UCSD-AML1 (cell line): ENCODE measurements around the gene OR2Z1.

Experiments used
- DNase-seq: peaks from one replicate; lab custom pipeline; 2025; ENCODE audit not compliant: unreplicated experiment; lab: John Stamatoyannopoulos, UW

OR2Z1 gene, protein sequence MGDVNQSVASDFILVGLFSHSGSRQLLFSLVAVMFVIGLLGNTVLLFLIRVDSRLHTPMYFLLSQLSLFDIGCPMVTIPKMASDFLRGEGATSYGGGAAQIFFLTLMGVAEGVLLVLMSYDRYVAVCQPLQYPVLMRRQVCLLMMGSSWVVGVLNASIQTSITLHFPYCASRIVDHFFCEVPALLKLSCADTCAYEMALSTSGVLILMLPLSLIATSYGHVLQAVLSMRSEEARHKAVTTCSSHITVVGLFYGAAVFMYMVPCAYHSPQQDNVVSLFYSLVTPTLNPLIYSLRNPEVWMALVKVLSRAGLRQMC

DNA sequence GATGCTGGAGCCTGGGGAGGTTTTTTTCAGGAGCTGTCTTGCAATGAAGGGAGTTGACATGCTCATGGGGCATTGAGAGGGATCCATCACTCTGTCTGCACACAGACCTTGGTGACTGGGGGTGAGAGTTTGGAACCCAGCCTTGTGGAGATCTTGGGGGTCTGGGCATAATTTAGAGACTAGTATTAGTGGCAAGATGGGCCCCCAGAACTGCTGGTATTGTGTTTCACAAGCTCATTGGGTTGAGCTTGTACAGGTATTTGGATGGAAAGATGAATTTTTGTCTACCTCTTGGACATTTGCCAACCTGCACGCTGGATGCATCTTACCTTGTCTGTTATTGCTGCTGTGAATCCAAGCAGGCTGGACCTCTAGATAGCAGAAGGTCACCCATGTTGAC is at the start of gene OR2Z1:
TSS of gene OR2Z1 (plus strand) at position 301 of the 400 bp plus-strand sequence. CDS start 9,395 bp downstream, outside the sequence.
- DNase-seq = no peak

DNA sequence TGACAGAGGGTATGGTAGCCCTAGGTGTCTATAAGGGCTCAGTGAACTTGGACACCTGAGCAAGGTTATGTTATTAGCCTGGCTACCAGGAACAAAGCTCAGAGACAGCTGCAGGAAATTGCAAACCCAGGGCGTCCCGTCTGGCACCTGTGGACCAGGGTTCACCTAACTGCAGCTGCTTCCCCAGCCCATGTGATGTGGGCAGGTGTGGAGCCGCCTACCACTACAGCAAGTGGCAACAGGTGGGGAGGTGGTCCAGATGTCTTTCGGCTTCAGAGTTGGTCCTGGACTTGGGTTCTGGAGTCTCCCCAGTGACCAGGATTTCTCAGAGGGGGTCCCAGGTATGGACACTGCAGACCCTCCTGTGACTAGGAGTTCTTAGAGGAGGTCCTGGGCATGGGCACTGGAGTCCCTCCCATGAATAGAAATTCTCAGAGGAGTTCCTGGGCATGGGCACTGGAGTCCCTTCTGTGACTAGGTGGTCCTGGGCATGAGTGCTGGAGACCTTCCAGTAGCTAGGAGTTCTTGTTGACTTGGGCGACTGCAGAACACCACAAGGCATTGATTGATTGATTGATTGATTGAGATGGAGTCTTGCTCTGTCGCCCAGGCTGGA is 48.0 kb upstream of the OR2Z1 start:
- no peak for DNase-seq

DNA sequence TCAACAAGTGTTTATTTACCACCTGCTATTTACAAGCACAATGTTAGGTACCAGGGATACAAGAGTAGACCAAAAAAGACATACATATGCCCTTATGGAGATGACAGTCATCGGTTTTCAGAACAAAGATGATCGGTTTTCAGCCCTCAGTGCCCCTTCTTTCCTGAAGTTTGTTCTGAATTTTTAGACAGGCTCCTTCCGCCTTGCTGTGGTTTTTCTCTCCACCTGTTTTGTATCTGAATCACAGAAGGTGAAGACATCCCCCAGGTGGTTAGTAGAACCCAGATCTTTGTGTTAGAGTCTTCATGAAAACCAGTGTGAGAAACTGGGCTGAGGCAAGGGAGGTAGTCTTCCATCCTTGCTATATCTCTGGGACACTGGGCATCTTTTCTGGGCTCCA is 46.4 kb upstream of the OR2Z1 start:
- no peak for DNase-seq

DNA sequence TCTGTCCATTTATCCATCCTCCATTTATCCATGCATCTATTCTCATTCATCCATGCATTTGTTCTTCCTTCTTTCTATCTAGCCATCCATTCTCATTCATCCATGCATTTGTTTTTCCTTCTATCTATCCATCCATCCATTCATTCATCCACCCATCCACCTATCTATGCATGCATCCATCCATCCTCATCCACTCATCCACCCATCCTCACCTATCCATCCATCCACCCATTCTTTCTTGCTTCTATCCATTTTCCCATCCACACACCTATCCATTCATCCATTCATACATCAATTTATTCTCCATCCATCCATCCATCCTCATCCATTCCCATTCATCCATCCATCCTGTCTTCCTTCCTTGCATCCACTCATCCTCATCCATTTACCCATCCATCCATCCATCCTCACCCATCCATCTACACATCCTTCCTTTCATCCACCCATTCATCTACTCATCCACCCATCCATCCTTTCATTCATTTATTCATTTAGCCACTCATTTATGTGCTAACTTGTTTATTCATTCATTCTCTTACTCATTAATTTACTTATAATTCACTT is 43.1 kb upstream of the OR2Z1 start:
- DNase-seq = no peak

DNA sequence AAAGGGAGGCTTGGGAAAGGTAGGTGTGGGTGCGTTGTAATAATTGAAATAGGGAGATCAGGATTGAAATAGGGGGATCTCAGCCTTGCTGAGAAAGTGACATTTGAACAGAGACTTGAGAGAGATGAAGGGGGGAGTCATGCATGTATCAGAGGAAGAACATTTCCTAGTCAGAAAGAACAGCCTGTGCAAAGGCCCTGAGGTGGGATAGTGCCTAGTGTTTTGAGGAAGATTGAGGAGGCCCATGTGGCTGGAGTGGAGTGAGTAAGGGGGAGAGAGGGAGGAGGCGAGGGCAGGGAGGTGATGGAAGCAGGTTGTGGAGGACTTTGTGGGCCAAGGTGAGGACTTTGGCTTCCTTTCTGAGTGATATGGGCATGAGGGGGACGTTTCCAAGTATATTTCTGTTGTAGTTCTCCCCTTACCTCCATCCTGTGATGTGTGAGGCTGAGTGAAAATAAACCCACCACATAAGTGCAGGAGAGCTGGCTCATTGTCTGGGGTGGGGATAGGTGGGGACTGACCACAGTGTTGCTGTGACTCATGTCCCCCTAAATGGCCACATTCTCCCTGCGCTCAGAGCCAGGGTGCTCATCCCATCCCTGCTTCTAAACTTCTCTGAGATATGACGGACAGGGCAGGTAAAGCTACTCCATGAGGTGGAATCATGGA is 40.6 kb upstream of the OR2Z1 start:
- no peak for DNase-seq

DNA sequence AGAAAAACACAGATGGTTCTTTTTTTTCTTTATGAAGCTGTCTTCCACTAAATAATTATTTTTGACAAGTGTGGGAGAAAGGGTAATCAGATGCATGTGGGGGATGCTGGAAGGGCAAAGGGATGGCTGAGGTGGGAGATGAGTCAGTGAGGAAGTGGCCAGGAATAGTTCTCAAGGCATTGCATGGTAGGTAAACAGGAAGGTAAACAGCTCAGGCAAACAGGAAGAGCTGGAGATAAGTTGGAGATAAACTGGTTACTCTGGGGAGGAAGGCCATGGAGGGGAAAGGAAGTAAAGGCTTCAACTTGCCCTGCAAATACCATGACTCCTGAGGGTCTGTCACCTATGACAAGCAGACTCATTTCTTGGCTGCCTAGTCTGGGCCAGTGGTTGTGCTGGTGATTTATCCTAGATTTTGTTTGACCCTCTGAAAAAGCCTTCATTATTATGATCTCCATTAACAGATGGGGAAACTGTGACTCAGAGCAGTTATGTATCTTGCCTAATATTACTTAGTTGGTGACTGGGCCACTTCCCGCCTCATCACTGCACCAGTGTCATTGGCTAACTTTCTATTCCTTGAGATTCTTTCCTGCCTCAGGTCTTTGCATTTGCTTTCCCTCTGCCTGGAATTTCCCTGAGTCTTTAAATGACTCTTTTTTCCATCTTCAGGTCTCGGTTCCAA is 39.9 kb upstream of the OR2Z1 start:
- no peak for DNase-seq

DNA sequence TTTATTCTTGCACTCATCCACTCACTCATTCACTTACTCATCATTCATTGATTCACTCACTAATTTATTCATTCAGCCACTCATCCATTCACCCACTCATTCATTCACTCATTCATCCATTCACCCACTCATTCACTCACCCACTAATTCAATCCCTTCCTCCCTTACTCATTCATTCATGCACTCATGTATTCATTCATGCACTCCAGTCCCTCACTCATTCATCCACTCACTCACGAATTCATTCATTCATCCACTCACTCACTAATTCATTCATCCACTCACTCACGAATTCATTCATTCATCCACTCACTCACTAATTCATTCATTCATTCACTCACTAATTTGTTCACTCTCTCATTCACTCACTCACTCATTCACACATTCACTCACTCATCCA is 39.0 kb upstream of the OR2Z1 start:
- no peak for DNase-seq

DNA sequence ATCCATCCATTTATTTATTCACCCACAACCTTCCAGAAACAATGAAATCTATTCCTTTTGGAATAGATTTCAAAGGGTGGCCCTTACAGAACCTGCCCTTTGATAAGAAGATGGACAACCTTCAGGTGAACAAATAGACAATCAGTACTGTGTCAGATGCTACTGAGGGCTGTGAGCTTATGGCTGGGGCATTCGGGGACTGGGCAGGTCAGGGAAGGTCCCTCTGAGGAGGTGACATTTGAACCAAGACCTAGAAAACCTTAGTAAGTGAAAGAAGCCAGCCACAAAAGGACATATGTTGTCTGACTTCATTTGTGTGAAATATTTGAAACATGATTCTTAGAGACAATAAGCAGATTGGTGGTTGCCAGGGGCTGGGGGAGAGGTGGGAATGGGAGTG is 38.5 kb upstream of the OR2Z1 start:
- no peak for DNase-seq

DNA sequence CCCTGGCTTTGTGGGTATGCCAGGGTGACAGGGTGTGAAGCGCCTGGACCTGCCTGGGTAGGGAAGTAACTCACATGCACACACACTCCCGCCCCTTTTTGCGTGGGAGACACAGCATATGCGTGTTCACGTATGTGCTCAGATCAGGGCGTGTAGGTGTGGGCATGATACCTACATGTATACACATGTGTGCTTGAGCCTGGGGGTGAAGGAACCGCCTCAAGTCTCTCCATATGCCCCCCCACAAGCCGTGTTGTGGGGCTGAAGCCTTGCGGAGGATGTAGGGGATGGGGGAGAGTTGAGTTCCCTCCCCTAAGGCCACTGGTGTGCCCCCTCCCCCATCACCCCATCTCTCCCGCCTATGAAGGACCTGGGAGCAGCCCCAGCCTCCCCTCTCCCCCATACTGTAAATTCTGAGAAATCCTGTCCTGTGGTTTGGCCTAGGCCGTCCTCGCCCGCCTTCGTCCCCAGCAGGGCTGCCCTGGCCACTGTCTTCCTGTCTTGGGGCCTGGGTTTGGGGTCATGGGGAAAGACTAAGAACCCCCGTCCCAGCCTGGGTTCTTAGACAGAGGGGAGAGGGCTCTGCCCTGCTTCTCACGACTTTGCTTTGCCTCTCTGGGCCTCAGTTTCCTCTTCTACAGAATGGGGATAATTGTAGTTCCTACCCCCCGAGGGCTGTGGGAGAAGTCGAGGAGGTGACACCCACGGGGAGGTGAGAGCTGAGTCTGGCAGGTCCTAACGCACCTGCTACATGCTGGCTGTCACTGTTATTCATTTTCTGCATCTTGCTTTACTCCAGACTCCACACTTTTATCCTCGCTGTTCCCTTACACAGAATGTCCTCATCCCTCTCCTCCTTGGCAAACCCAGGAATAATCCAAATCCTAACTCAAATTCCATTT is 37.2 kb upstream of the OR2Z1 start:
- DNase-seq = no peak

DNA sequence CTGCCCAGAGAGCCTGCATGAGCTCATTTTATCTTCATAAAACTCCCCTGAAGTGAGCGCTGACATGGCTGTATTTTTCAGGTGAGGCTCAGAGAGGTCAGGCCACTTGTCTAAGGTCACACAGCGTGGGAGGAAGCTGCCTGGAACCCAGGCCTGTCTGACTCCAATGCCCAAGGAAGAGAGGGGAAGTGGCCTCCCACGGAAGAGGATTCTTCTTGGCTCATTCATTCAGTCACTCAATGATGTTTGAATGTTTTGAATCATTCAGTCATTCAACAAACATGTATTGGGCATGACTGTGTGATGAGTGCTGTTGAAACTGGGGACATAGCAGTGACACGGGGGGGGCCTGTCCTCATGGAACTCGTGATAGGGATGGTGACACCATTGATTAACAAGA is 34.9 kb upstream of the OR2Z1 start:
- no peak for DNase-seq

DNA sequence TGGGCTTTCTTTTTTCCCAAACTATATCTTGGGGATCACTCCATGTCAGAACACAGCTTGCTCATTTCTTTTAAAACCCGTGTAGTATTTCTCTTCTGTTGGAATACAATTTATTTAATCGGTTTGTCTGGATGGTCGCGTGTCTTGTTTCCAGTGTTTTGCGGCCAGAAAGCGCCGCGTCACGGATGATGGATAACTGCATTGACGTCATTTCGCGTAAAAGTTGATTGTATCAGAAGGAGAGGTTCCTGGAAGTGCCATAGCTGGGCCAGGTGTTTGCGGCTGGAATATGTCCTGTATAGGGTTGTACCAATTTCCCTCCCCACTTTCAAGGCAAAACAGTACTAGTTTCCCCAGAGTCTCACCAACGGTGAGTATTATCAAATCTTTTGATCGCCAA is 32.5 kb upstream of the OR2Z1 start:
- DNase-seq = no peak

DNA sequence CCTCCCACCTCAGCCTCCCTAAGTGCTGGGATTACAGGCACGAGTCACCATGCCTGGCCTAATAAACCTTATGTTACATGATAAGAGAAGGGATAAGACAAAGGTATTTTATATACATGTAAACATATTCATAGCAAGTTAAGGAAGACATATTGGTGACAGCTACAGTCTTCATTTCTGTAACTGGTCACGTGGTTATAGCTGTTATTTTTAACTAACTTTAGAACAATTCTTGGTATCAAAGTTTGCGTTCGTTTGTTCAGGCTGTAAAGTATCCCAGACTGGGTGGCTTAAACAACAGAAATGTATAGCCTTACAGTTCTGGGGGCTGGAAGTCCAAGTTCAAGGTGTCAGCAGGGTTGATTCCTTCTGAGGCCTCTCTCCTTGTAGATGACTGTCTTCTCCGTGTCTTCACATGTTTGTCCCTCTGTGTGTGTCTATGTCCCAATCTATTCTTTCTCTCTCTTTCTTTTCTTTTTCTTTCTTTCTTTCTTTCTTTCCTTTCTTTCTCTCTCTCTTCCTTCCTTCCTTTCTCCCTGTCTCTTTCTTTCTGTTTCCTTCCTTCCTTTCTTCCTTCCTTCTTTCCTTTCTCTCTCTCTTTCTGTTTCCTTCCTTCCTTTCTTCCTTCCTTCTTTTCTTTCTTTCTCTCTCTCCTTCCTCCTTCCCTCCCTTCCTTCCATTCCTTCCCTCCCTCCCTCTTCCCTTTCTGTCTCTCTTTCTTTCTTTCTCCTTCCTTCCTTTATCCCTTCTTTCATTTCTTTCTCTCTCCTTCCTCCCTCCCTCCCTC is 30.5 kb upstream of the OR2Z1 start:
- no peak for DNase-seq

DNA sequence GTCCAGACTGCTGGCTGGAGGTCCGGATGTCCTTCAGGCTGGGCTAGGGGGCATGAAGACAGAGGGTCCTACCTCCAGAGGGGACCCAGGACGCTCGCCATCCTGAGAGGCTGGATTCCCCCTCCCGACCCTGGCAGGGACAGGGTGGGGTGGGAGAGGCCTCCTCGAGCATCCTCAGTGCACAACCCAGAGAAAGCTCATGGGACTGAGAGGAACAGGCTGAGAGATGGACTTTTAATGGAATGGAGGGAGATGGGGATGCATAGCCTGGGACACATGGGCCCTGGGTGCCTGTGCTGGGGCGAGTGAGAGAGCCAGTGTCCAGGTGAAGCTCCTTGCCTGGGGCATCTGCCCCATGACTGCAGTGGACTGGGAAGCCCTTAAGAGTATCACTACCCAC is 25.9 kb upstream of the OR2Z1 start:
- no peak for DNase-seq

DNA sequence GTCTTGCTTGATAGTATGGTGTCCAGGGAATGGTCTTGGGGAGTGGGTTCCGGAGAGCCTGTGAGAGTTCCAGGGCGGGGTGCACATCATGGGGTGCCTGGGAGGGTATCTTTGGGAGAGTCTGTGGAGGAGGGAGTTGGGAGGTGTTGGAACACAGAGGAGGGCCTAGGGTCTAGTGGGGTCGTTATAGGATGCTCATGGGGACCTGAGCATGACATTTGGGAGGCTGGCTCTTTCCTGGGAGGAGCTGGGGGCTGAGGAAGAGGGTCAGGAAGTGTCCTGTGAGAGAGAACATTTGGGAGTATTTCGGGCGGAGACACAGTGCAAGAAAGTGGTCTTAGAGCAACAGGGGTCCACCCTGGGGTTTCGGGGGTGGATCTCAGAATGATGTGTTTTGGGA is 25.5 kb upstream of the OR2Z1 start:
- DNase-seq = no peak

DNA sequence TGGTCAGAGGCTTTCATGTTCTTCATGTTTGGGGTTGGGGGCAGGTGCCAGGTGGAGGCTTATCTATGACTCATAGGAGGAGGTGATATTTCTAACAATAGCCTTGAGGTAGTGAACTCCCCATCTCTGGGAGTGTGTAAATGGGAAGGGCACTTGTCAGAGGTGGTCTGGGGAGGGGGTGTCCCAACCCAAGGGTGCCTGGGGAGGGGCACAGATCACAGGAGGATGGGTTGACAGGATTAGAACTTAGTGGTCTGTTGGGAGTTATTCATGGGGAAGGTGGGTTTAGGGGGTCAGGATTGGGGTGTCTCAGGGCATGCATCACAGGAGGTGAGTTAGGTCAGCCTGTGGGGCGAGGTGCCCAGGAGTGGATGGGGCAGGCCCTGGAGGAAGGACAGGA is 24.4 kb upstream of the OR2Z1 start:
- DNase-seq = no peak

DNA sequence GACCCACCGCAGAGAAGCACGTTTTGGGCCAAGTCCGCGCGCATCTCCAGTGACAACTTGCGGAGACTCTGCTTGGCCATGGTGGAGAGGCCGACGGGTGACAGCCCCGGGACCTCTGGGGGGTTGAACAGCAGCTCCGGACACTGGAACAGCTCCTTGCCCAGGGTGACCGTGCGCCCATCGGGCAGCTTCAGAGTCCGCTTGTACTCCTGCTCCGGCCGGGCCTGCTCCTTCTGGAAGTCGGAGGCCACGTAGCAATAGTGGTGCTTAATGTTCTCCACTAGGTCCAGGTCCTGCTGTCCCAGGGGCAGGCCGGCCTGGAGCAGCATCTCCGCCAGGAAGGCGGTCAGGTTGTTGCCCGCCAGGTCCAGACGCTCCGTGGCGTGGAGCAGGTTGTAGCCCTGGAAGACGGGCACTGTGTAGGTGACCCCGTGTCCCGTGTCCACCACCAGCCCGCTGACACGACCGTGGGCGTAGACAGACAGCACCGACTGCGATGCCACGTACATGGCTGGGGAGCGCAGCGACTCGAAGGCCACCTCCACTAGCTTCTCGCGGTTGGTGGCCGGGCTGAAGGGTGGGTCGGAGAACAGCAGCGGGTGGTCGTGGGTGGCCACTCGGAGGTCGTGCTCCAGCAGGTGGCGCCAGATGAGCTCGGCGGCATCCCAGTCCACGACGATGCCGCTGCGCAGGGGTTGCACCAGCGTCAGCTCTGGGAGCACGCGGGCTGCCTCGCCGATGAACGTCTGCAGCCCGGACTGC is 23.6 kb upstream of the OR2Z1 start:
- peak; percentile 24 for DNase-seq

DNA sequence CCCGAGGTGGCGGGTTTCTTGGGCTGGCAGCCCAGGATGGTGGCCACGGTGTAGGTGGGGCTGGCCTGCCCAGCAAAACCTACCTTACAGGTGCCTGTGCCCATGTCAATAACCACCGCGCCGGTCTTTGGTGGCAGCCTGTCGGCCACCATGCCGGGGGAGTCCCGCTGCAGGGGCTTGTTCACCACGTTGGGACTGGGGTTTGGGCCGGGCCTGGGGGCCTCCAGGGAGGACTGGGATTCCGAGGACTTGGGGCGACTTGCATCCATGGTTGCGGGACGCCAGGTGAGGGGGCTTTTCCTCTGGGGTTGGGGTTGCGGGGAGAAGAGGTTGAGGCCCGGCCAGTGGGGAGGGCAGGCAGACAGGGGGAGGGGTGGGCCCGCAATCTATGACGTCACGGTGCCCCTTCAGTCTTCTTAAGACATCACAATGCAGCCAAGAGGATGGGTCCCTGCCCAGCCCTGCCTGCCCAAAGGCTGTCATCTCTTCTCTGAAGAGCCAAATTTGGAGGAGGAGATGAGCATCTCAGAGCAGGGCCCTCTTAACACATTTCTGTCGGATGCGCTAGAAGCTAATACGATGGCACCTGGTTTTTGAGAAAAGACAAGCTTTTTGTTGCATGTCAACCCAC is 22.9 kb upstream of the OR2Z1 start, which contains the start of gene ACTL9:
TSS of gene ACTL9 (minus strand) at position 363 of the 631 bp plus-strand sequence. CDS start at position 269, 94 bp downstream.
- no peak for DNase-seq

DNA sequence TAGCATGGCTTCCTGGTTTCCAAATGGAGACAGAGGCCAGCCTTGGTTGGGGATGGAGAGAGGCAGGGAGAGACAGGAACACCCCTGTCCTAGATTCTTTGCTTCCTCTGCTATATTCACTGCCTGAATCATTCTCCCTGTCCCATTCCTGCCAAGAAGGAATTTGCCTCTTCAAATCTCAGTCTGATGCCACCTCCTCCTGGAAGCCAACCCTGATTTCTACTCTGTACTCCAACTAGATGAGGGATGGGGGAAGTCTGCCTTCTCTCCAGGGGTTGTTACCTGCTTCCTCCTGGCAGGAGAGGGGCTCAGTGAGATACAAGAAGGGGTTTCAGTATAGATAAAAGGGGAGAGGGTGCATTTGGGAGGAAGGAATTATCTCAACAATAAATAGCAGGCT is 21.5 kb upstream of the OR2Z1 start:
- no peak for DNase-seq
